Measurements from ENCODE around the gene GCM1. TPM values are rescaled to one million over a fixed set of nuclear protein-coding genes. Genes with fewer than 3 reads are reported as not detected.

The GCM1 gene
- total RNA-seq, 1 experiment from 2014 or later, result 0.07 TPM

DNA sequence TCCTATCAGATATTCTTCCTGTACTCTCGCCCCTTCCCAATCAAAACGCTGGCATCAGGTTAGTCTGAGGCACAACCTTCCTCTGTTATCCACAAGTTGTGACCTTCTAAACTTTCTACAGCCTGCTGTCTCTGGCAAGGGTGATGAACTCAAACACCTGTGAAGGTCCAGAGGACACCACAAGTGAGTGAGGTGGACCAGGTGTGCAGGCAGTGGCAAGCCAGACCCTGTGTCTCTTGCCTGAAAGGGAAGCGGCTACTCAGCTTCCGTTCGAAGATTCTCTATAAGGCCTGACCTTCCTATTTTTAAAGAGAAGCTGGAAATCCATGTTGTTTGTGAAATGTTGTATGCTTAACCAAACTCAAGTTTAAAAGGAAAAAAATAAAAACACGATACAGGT lies 36.8 kb downstream of the GCM1 start (continued):
- TF ChIP-seq RAD21 (IDR thresholded peaks at IDR 0.05; ENCODE audit: low read depth) (no peak), SIN3A (IDR thresholded peaks at IDR 0.05; ENCODE audit: low read depth) (no peak), ZFX (IDR thresholded peaks at IDR 0.05) (no peak), TCF7L2 (IDR thresholded peaks at IDR 0.05; ENCODE audit: borderline replicate concordance, extremely low read depth, insufficient read depth, insufficient read length) (no peak), YY1 (IDR thresholded peaks at IDR 0.05; ENCODE audit: extremely low read depth, insufficient replicate concordance, low read depth, low read length) (no peak), CBX3 (IDR thresholded peaks at IDR 0.05; ENCODE audit: low read depth) (no peak)
- TF ChIP-seq, protein P1, sequence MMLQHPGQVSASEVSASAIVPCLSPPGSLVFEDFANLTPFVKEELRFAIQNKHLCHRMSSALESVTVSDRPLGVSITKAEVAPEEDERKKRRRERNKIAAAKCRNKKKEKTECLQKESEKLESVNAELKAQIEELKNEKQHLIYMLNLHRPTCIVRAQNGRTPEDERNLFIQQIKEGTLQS (IDR thresholded peaks at IDR 0.05), result no peak
- TF ChIP-seq, protein P2, sequence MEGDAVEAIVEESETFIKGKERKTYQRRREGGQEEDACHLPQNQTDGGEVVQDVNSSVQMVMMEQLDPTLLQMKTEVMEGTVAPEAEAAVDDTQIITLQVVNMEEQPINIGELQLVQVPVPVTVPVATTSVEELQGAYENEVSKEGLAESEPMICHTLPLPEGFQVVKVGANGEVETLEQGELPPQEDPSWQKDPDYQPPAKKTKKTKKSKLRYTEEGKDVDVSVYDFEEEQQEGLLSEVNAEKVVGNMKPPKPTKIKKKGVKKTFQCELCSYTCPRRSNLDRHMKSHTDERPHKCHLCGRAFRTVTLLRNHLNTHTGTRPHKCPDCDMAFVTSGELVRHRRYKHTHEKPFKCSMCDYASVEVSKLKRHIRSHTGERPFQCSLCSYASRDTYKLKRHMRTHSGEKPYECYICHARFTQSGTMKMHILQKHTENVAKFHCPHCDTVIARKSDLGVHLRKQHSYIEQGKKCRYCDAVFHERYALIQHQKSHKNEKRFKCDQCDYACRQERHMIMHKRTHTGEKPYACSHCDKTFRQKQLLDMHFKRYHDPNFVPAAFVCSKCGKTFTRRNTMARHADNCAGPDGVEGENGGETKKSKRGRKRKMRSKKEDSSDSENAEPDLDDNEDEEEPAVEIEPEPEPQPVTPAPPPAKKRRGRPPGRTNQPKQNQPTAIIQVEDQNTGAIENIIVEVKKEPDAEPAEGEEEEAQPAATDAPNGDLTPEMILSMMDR (IDR thresholded peaks at IDR 0.05 in 2 of 3, conservative IDR thresholded peaks at IDR 0.05 in 1 of 3; ENCODE audit: borderline replicate concordance in 1 of 3, insufficient read depth in 1 of 3, low read depth in 2 of 3, low read length in 2 of 3), result no peak

DNA sequence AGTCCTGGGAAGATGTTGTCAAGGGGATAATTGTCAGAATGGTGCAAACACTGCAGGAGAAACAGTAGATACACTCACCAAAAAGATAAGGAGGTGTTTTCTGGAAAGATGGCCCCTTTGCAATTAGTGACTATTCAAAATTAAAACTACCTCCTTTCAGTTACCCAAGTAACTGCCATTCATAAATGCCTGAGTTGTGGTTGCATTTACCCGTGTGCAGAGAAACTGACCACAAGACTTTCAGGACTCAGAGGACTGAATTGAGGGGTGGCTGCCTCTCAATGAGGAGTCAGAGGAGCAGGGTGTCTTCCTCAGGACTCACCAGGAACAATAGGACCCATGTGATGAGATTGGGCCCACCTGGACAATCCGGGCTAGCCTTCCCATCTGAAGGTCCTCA lies 39.0 kb downstream of the GCM1 start:
- peaks cover 4 to 10% of the 10 kb centered on the region in 2 experiments; a peak in 3 of 4 replicates for H3K4me1 ChIP-seq (ENCODE audit: control insufficient read depth in 1 of 2, insufficient read depth in 2 of 2, low read length in 2 of 2)
- CTCF ChIA-PET, result no interaction called here
- BruUV-seq (replicated peaks), result no TSS peak
- RAD21 ChIA-PET (ENCODE audit: low non-redundant PET in 1 of 2, low total read pairs in 2 of 2, uncharacterized antibody in 2 of 2, unreplicated experiment in 2 of 2), result no interaction called here
- H3K79me2 ChIP-seq (ENCODE audit: insufficient read depth, low read length), result no peaks in the 10 kb centered on the region
- no peaks in the 10 kb centered on the region for H3K9me2 ChIP-seq (ENCODE audit: insufficient read depth)
- POLR2A ChIA-PET, result no interaction called here
- H3K4me3 ChIP-seq (replicated peaks in 1 of 2; ENCODE audit: low read depth in 1 of 2, low read length in 2 of 2), result no peak overlapping the region
- H2AFZ ChIP-seq (ENCODE audit: low read depth, low read length, poor library complexity, severe bottlenecking), result no peak overlapping the region
- intact Hi-C loops (cut with micrococcal nuclease), result loop anchor here (10.0 kb wide), 1 partner anchor 595 kb away; no protein-coding TSS in a partner anchor
- no peak for TF ChIP-seq EGR1 (IDR thresholded peaks at IDR 0.05; ENCODE audit: low read depth)
- TF ChIP-seq RAD21 (IDR thresholded peaks at IDR 0.05; ENCODE audit: low read depth), result no peak
- TF ChIP-seq POLR2AphosphoS5 (IDR thresholded peaks at IDR 0.05; ENCODE audit: low read depth, low read length), result no peak
- TF ChIP-seq ZNF274 (IDR thresholded peaks at IDR 0.05; ENCODE audit: low read depth, low read length), result no peak
- DNase-seq (ENCODE audit: low read depth, low spot score) (no peak), ATAC-seq (no peak)
- no peaks in the 10 kb centered on the region for H3K9me3 ChIP-seq (ENCODE audit: control insufficient read depth in 1 of 2, insufficient read depth in 1 of 2, low read depth in 1 of 2, low read length in 2 of 2)
- H4K20me1 ChIP-seq (ENCODE audit: insufficient read depth), result no peaks in the 10 kb centered on the region
- H3K27me3 ChIP-seq (ENCODE audit: insufficient read depth, low read length), result no peaks in the 10 kb centered on the region
- H3K4me2 ChIP-seq (ENCODE audit: low read length), result no peak overlapping the region
- H3K36me3 ChIP-seq (ENCODE audit: control insufficient read depth in 1 of 2, insufficient read depth in 2 of 2, low read length in 2 of 2), result no peaks in the 10 kb centered on the region
- H3K9ac ChIP-seq (ENCODE audit: low read length), result no peak overlapping the region
- no peak overlapping the region for H3K27ac ChIP-seq (ENCODE audit: low read depth, low read length)

Measured in HCT116 (cell line).